H9 (cell line): ENCODE measurements around the gene THOP1. TPM values are rescaled to one million over a fixed set of nuclear protein-coding genes. Genes with fewer than 3 reads are reported as not detected.

Experiments
- DNase-seq: peaks from one replicate; pipeline ENCODE4 v3.0.0-alpha.2; 2017
- H2AFZ ChIP-seq: one replicate; pipeline ENCODE4 v1.6.1; 2013; ENCODE audit warnings: mild to moderate bottlenecking, low read length, control low read depth, moderate library complexity
- H2AK5ac ChIP-seq: 2 replicates; pipeline ENCODE4 v1.6.1; 2013; ENCODE audit warnings: low read length, control low read depth, mixed read lengths; ENCODE audit not compliant: insufficient read length
- H2BK120ac ChIP-seq: one replicate; pipeline ENCODE4 v1.6.1; 2013; ENCODE audit warnings: low read depth, mild to moderate bottlenecking, low read length, control low read depth, inconsistent platforms; ENCODE audit not compliant: poor library complexity, severe bottlenecking
- H2BK12ac ChIP-seq: 2 replicates; pipeline ENCODE4 v1.6.1; 2013; ENCODE audit warnings: low read length, control low read depth, mixed read lengths, low read depth; ENCODE audit not compliant: insufficient read length
- H2BK15ac ChIP-seq: 2 replicates; pipeline ENCODE4 v1.6.1; 2013; ENCODE audit warnings: low read depth, low read length, control low read depth
- H2BK20ac ChIP-seq: one replicate; pipeline ENCODE4 v1.6.1; 2013; ENCODE audit warnings: low read depth, mild to moderate bottlenecking, low read length, control low read depth, inconsistent platforms; ENCODE audit not compliant: poor library complexity, severe bottlenecking
- H2BK5ac ChIP-seq: 2 replicates; pipeline ENCODE4 v1.6.1; 2013; ENCODE audit warnings: low read length, control low read depth, mixed read lengths; ENCODE audit not compliant: insufficient read length
- H3K14ac ChIP-seq: 2 replicates; pipeline ENCODE4 v1.6.1; 2013; ENCODE audit warnings: low read length, control low read depth; ENCODE audit not compliant: insufficient read depth
- H3K18ac ChIP-seq: 2 replicates; pipeline ENCODE4 v1.6.1; 2013; ENCODE audit warnings: low read depth, mild to moderate bottlenecking, mixed read lengths, low read length, control low read depth; ENCODE audit not compliant: insufficient read length
- H3K23ac ChIP-seq: 2 replicates; pipeline ENCODE4 v1.6.1; 2013; ENCODE audit warnings: low read length, control low read depth, mixed read lengths, low read depth; ENCODE audit not compliant: insufficient read length
- H3K23me2 ChIP-seq: 2 replicates; pipeline ENCODE4 v1.6.1; 2013; ENCODE audit warnings: low read depth, mild to moderate bottlenecking, mixed read lengths, low read length, control low read depth; ENCODE audit not compliant: insufficient read length, poor library complexity, severe bottlenecking
- H3K27ac ChIP-seq: 2 replicates; pipeline ENCODE4 v1.5.1; 2013; ENCODE audit warnings: low read length, control low read depth, mixed read lengths, low read depth; ENCODE audit not compliant: insufficient read length
- H3K27me3 ChIP-seq: 2 replicates; pipeline ENCODE4 v1.6.1; 2013; ENCODE audit warnings: low read length, control low read depth, inconsistent platforms; ENCODE audit not compliant: insufficient read depth
- H3K4ac ChIP-seq: 2 replicates; pipeline ENCODE4 v1.6.1; 2013; ENCODE audit warnings: low read depth, mild to moderate bottlenecking, control low read depth, inconsistent platforms, low read length, moderate library complexity
- H3K4me1 ChIP-seq: 2 replicates; pipeline ENCODE4 v1.6.1; 2013; ENCODE audit warnings: low read length, control low read depth, inconsistent platforms; ENCODE audit not compliant: insufficient read depth
- H3K4me2 ChIP-seq: 2 replicates; pipeline ENCODE4 v1.6.1; 2013; ENCODE audit warnings: low read length, control low read depth, mixed read lengths; ENCODE audit not compliant: insufficient read length, insufficient read depth
- H3K56ac ChIP-seq: 2 replicates; pipeline ENCODE4 v1.6.1; 2013; ENCODE audit warnings: low read depth, mild to moderate bottlenecking, mixed read lengths, low read length, control low read depth; ENCODE audit not compliant: insufficient read length
- H3K79me1 ChIP-seq: 2 replicates; pipeline ENCODE4 v1.6.1; 2013; ENCODE audit warnings: low read depth, mild to moderate bottlenecking, moderate library complexity, low read length, control low read depth, inconsistent platforms; ENCODE audit not compliant: insufficient read depth, poor library complexity, severe bottlenecking
- H3K79me2 ChIP-seq: 2 replicates; pipeline ENCODE4 v1.6.1; 2013; ENCODE audit warnings: low read length, control low read depth, inconsistent platforms; ENCODE audit not compliant: insufficient read depth
- H3K9ac ChIP-seq: 2 replicates; pipeline ENCODE4 v1.6.1; 2013; ENCODE audit warnings: low read length, control low read depth, mixed read lengths; ENCODE audit not compliant: insufficient read length; ENCODE audit errors: extremely low read depth
- H3K9me3 ChIP-seq: one replicate; pipeline ENCODE4 v1.6.1; 2013; ENCODE audit warnings: low read depth, low read length, inconsistent platforms; ENCODE audit not compliant: control insufficient read depth
- H3T11ph ChIP-seq: one replicate; pipeline ENCODE4 v1.6.1; 2013; ENCODE audit warnings: mild to moderate bottlenecking, low read length, control low read depth, inconsistent platforms
- H4K20me1 ChIP-seq: one replicate; pipeline ENCODE4 v1.6.1; 2013; ENCODE audit not compliant: control insufficient read depth, insufficient read length, insufficient read depth
- H4K5ac ChIP-seq: 2 replicates; pipeline ENCODE4 v1.6.1; 2013; ENCODE audit warnings: low read depth, mild to moderate bottlenecking, mixed read lengths, low read length, control low read depth; ENCODE audit not compliant: insufficient read length
- H4K8ac ChIP-seq: replicated peaks from 2 replicates; pipeline ENCODE4 v1.6.1; 2013; ENCODE audit warnings: low read length, control low read depth, mixed read lengths, low read depth; ENCODE audit not compliant: insufficient read length
- H4K91ac ChIP-seq: 2 replicates; pipeline ENCODE4 v1.6.1; 2013; ENCODE audit warnings: low read depth, mild to moderate bottlenecking, moderate library complexity, mixed read lengths, low read length, control low read depth; ENCODE audit not compliant: insufficient read length
- H3K27ac Mint-ChIP-seq, 3 experiments: 2 replicates in 2 of 3; 3 replicates in 1 of 3; pipeline ENCODE4 v1.8.0; 2020 to 2021; ENCODE audit warnings: mixed read lengths in 3 of 3, mild to moderate bottlenecking in 1 of 3, moderate library complexity in 1 of 3
- H3K27me3 Mint-ChIP-seq: 2 replicates; pipeline ENCODE4 v1.8.0; 2021; ENCODE audit warnings: low read depth, mild to moderate bottlenecking, moderate library complexity, mixed read lengths
- H3K36me3 Mint-ChIP-seq, 3 experiments: 2 replicates in 2 of 3; 3 replicates in 1 of 3; pipeline ENCODE4 v1.8.0; 2020 to 2021; ENCODE audit warnings: low read depth in 3 of 3, mixed read lengths in 3 of 3; ENCODE audit not compliant: insufficient read depth in 1 of 3
- H3K4me1 Mint-ChIP-seq, 2 experiments: 2 replicates each; pipeline ENCODE4 v1.8.0; 2020; ENCODE audit warnings: mixed read lengths in 2 of 2
- H3K4me3 Mint-ChIP-seq, 2 experiments: 2 replicates in 1 of 2; 3 replicates in 1 of 2; pipeline ENCODE4 v1.8.0; 2020 to 2021; ENCODE audit warnings: mild to moderate bottlenecking in 2 of 2, mixed read lengths in 2 of 2, moderate library complexity in 1 of 2
- H3K9me3 Mint-ChIP-seq, 2 experiments: 2 replicates in 1 of 2; 3 replicates in 1 of 2; pipeline ENCODE4 v1.8.0; 2020; ENCODE audit warnings: mild to moderate bottlenecking in 2 of 2, mixed read lengths in 2 of 2, moderate library complexity in 1 of 2
- WGBS: extraction: QIAGEN DNeasy Blood & Tissue Kit; methylation state at CpG from one replicate; pipeline ENCODE4 v1.1.7; 2013; ENCODE audit warnings: missing lambda C conversion rate, low lambda C conversion rate, mixed read lengths; ENCODE audit not compliant: insufficient read length; ENCODE audit errors: extremely low coverage; 5-methylcytosine and 5-hydroxymethylcytosine counted together
- total RNA-seq: library from RNA; stranded (reverse); gene quantifications from 2 replicates; pipeline ENCODE4 v1.2.1, GENCODE V29; 2021
- TF ChIP-seq, protein P1 (sequence below): fragments of 200-600 bp; sonication (generic); conservative IDR thresholded peaks from 3 replicates; pipeline ENCODE4 v1.8.0; 2021; ENCODE audit warnings: antibody characterized with exemption, mild to moderate bottlenecking

The THOP1 gene
- total RNA-seq, 1 experiment from 2014 or later: 150 TPM

GRCh38 chr19:2783781-2784145 is 1.5 kb upstream of the THOP1 start:
- Histone ChIP-seq H4K91ac (no peak overlapping the region), H2BK20ac (no peak overlapping the region), H4K5ac (no peak overlapping the region), H3K56ac (no peak overlapping the region), H4K8ac (no peak overlapping the region), H3K9me3 (no peaks in the 10 kb centered on the region), H3K27ac (no peak overlapping the region), H3K23ac (no peak overlapping the region), H3K23me2 (peaks cover 11% of the 10 kb centered on the region), H2BK5ac (no peak overlapping the region), H3K79me1 (peaks cover 13% of the 10 kb centered on the region), H3K18ac (no peak overlapping the region), H3K79me2 (peaks cover 52% of the 10 kb centered on the region), H3K9ac (no peak overlapping the region), H3K14ac (no peak overlapping the region), H2AK5ac (no peak overlapping the region), H3K4me1 (no peaks in the 10 kb centered on the region), H3K4ac (no peak overlapping the region), H2AFZ (no peak overlapping the region), H3K4me2 (no peak overlapping the region), H3K27me3 (no peaks in the 10 kb centered on the region), H2BK15ac (no peak overlapping the region), H2BK12ac (no peak overlapping the region), H2BK120ac (no peak overlapping the region), H4K20me1 (no peaks in the 10 kb centered on the region), H3T11ph (no peak overlapping the region)
- H3K9me3 Mint-ChIP-seq: peaks cover 0 to 4% of the 10 kb centered on the region in 2 experiments; a peak in 1 of 5 replicates
- WGBS: no CpG with 5 or more reads among the region's 7 CpGs
- peaks cover 14 to 32% of the 10 kb centered on the region in 2 experiments for H3K4me1 Mint-ChIP-seq
- TF ChIP-seq, protein P1, sequence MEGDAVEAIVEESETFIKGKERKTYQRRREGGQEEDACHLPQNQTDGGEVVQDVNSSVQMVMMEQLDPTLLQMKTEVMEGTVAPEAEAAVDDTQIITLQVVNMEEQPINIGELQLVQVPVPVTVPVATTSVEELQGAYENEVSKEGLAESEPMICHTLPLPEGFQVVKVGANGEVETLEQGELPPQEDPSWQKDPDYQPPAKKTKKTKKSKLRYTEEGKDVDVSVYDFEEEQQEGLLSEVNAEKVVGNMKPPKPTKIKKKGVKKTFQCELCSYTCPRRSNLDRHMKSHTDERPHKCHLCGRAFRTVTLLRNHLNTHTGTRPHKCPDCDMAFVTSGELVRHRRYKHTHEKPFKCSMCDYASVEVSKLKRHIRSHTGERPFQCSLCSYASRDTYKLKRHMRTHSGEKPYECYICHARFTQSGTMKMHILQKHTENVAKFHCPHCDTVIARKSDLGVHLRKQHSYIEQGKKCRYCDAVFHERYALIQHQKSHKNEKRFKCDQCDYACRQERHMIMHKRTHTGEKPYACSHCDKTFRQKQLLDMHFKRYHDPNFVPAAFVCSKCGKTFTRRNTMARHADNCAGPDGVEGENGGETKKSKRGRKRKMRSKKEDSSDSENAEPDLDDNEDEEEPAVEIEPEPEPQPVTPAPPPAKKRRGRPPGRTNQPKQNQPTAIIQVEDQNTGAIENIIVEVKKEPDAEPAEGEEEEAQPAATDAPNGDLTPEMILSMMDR: no peak
- peak overlapping the region; percentile 90 to 97 for H3K4me3 Mint-ChIP-seq
- H3K27me3 Mint-ChIP-seq: no peaks in the 10 kb centered on the region; the same call in 1 of the 2 replicates
- no peak for DNase-seq
- peaks cover 14 to 37% (median 31%) of the 10 kb centered on the region in 3 experiments for H3K36me3 Mint-ChIP-seq
- peak overlapping the region in 2 of 3 experiments; percentile 95 to 96; a peak in 5 of 7 replicates for H3K27ac Mint-ChIP-seq
